Activated naive CD8-positive, alpha-beta T cell (primary cell): ENCODE measurements around the gene ZNF486.
A peak's percentile ranks its signal among the peaks of the same experiment; 100 is the strongest.
"Not testable (repeated sequence)": the region's sequence is repeated elsewhere in the genome, so short reads cannot be mapped to it uniquely, and the experiment has no call there.

Experiments used
- H3K27ac Mint-ChIP-seq: one replicate; pipeline ENCODE4 v1.8.0; 2021; ENCODE audit warnings: mixed read lengths
- H3K27me3 Mint-ChIP-seq: one replicate; pipeline ENCODE4 v1.8.0; 2021; ENCODE audit warnings: mixed read lengths
- H3K36me3 Mint-ChIP-seq: one replicate; pipeline ENCODE4 v1.8.0; 2021; ENCODE audit warnings: mixed read lengths
- H3K4me1 Mint-ChIP-seq: one replicate; pipeline ENCODE4 v1.8.0; 2021; ENCODE audit warnings: low read depth, mixed read lengths
- H3K4me3 Mint-ChIP-seq: one replicate; pipeline ENCODE4 v1.8.0; 2021; ENCODE audit warnings: mild to moderate bottlenecking, mixed read lengths
- H3K9me3 Mint-ChIP-seq: one replicate; pipeline ENCODE4 v1.8.0; 2021; ENCODE audit warnings: low read depth, mixed read lengths

ZNF486 gene

DNA sequence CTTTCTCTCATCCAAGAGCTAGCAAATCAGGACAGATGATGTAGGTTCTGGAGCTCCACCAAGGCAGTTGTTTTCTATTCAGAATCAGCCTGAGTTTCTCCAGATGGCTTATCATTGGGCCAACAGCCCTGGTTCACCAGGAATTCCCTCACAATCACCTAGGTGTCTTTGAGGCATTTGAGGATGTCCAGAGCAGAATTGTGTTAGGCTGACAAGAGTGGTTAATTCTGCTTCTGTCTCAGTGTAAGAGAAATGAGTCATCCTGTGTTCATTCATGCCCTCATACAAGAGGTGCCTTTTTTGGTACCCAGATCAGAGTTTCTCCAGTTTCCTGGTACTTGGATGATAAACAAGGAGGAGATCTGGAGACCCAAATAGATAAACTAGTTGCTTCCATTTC is 12.9 kb downstream of the ZNF486 start:
- peaks cover 22% of the 10 kb centered on the region for H3K36me3 Mint-ChIP-seq
- not testable (repeated sequence) for H3K4me1 Mint-ChIP-seq, H3K27me3 Mint-ChIP-seq, H3K9me3 Mint-ChIP-seq, H3K4me3 Mint-ChIP-seq, H3K27ac Mint-ChIP-seq

DNA sequence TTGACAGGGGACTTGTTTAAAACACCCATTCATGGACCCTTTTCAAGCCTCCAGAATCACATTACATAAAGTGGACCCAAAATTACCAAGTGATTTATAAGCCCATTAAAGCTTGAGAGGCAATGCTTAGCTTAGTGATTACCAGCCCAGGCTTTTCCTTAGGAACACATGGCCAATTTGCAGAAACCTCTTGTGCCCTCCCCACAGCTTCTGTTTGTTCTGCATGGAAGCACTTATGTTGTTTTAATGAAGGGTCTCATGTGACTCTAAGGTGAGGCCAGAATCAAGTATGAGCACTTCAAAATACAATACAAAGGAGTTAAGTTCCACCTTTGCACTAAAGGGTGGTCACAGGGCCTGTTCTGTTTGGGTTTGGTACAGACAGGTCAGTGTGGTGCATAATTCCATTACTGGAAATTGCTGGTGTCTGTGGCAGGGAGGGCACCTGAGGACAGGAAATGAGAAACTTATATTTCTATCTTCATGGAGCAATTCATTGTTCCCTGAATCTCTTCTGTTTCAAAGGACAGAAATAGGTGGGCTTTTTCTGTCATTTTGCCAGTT is 15.3 kb downstream of the ZNF486 start:
- Mint-ChIP-seq H3K4me3 (no peak overlapping the region), H3K9me3 (no peaks in the 10 kb centered on the region), H3K4me1 (no peaks in the 10 kb centered on the region), H3K27me3 (no peaks in the 10 kb centered on the region), H3K36me3 (peaks cover 24% of the 10 kb centered on the region), H3K27ac (no peak overlapping the region)

DNA sequence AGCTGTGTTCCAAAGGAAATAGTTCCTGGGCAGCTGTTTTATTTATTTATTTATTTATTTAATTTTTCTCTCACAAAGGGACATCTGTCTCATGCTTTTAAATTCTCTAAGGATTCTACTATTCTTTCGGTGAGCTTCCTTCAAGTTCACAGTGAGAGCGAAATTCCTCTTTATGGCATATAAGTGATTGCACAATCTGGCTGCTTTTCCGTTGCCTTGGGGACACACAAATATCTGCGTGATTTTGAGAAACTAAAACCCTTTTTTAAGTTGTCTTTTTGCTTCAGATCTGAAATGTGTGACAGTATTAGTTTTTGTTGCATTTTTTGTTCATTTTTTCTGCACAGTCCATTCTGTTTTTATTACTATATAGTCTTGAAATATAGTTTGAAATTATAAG is 19.2 kb downstream of the ZNF486 start:
- peaks cover 3% of the 10 kb centered on the region for H3K9me3 Mint-ChIP-seq
- H3K36me3 Mint-ChIP-seq: peaks cover 34% of the 10 kb centered on the region
- H3K27ac Mint-ChIP-seq: no peak overlapping the region
- no peaks in the 10 kb centered on the region for H3K27me3 Mint-ChIP-seq
- no peak overlapping the region for H3K4me3 Mint-ChIP-seq
- H3K4me1 Mint-ChIP-seq: no peaks in the 10 kb centered on the region

DNA sequence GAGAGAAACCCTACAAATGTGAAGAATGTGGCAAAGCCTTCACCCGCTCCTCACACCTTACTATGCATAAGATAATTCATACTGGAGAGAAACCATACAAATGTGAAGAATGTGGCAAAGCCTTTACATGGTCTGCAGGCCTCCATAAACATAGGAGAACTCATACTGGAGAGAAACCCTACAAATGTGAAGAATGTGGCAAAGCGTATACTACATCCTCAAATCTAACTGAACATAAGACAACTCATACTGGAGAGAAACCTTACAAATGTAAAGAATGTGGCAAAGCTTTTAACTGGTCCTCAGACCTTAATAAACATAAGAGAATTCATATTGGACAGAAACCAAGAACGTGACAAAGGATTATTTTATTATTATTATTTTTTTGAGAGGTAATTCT is 30.7 kb downstream of the ZNF486 start:
- no peak overlapping the region for H3K27ac Mint-ChIP-seq
- H3K9me3 Mint-ChIP-seq: peaks cover 16% of the 10 kb centered on the region
- no peaks in the 10 kb centered on the region for H3K27me3 Mint-ChIP-seq
- H3K36me3 Mint-ChIP-seq: peaks cover 29% of the 10 kb centered on the region
- no peak overlapping the region for H3K4me3 Mint-ChIP-seq
- no peaks in the 10 kb centered on the region for H3K4me1 Mint-ChIP-seq

DNA sequence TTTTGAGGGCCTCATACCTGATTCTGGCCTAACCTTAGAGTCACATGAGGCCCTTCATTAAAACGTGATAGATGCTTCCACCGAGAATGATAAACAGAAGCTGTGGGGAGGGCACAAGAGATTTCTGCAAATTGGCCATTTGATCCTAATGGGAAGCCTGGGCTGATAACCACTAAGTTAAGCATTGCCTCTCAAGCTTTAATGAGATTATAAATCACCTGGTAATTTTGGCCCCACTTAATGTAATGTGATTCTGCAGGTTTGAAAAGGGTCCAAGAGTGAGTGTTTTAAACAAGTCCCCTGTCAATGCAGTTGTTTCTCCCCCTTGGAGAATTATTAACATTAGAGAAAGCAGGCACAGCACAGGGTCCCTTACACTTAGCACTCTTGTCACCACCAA is 42.0 kb downstream of the ZNF486 start:
- Mint-ChIP-seq H3K9me3 (peaks cover 11% of the 10 kb centered on the region), H3K27ac (no peak overlapping the region), H3K36me3 (peaks cover 20% of the 10 kb centered on the region), H3K27me3 (no peaks in the 10 kb centered on the region), H3K4me1 (no peaks in the 10 kb centered on the region), H3K4me3 (no peak overlapping the region)

DNA sequence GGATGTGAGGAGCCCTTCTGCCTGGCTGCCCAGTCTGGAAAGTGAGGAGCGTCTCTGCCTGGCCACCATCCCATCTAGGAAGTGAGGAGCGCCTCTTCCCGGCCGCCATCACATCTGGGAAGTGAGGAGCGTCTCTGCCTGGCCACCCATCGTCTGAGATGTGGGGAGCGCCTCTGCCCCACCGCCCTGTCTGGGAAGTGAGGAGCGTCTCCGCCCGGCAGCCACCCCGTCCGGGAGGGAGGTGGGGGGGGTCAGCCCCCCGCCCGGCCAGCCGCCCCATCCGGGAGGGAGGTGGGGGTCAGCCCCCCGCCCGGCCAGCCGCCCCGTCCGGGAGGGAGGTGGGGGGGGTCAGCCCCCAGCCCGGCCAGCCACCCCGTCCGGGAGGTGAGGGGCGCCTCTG is 47.4 kb downstream of the ZNF486 start:
- H3K36me3 Mint-ChIP-seq: peaks cover 20% of the 10 kb centered on the region
- not testable (repeated sequence) for H3K4me1 Mint-ChIP-seq, H3K27me3 Mint-ChIP-seq, H3K4me3 Mint-ChIP-seq, H3K9me3 Mint-ChIP-seq, H3K27ac Mint-ChIP-seq

DNA sequence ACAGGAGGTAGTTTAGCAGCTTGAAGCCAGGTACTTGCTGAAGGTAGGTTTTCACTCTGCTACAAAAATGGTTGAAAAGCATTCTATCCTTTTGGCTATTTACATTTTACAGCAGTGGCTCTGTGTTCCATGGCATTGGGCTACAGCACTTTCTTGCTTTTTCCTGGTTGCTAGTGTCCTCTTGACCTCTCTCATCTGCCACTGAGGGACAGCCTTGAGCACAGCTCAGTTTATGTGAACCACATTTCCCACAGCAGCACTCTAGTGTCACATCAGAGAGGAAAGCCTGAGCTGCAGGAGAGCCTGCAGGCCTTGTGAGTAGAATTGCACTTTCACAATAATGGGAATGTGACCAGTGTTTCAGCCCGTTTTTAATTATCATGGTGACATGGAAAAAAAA is 54.6 kb downstream of the ZNF486 start:
- not testable (repeated sequence) for H3K27ac Mint-ChIP-seq
- peaks cover 25% of the 10 kb centered on the region for H3K9me3 Mint-ChIP-seq

DNA sequence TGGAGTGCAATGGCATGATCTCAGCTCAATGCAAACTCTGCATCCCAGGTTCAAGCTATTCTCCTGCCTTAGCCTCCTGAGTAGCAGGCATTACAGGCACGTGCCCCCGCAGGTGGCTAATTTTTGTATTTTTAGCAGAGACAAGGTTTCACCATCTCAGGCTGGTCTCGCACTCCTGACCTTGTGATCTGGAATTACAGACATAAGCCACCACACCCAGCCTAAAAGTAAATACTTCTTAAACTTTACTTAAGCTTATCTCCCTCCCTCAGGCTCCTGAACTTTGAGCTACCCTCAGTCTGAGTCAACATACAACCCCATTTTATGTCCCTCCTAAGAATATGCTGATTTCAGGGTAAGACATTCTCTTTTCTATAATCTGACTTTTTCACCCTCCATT is 66.1 kb downstream of the ZNF486 start:
- Mint-ChIP-seq H3K4me3 (no peak overlapping the region), H3K36me3 (peaks cover 33% of the 10 kb centered on the region), H3K9me3 (peaks cover 9% of the 10 kb centered on the region), H3K27me3 (no peaks in the 10 kb centered on the region), H3K27ac (no peak overlapping the region), H3K4me1 (peaks cover 5% of the 10 kb centered on the region)

More for the DNA sequence above, 54.6 kb downstream of the ZNF486 start:
- H3K36me3 Mint-ChIP-seq: peaks cover 13% of the 10 kb centered on the region
- not testable (repeated sequence) for H3K27me3 Mint-ChIP-seq, H3K4me3 Mint-ChIP-seq, H3K4me1 Mint-ChIP-seq

DNA sequence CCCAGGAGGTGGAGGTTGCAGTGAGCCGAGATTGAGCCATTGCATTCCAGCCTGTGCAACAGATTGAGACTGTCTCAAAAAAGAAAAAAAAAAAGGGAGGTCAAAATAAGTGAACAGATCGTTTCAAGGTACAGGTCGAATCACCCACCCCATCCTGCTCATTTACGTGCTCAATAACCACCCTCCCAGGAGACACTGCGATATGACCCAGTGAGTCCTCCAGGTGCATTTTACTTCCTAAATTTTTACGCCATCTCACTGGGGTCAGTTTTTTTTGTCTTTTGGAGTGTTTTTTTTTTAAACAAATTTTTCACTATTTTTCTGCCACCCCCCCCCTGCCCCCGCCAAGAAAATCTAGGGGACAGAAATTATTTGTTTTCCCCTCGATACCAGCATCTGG is 68.1 kb downstream of the ZNF486 start:
- no peak overlapping the region for H3K4me3 Mint-ChIP-seq
- no peaks in the 10 kb centered on the region for H3K27me3 Mint-ChIP-seq
- H3K4me1 Mint-ChIP-seq: peaks cover 10% of the 10 kb centered on the region
- no peak overlapping the region for H3K27ac Mint-ChIP-seq
- peaks cover 20% of the 10 kb centered on the region for H3K36me3 Mint-ChIP-seq
- H3K9me3 Mint-ChIP-seq: peaks cover 4% of the 10 kb centered on the region

DNA sequence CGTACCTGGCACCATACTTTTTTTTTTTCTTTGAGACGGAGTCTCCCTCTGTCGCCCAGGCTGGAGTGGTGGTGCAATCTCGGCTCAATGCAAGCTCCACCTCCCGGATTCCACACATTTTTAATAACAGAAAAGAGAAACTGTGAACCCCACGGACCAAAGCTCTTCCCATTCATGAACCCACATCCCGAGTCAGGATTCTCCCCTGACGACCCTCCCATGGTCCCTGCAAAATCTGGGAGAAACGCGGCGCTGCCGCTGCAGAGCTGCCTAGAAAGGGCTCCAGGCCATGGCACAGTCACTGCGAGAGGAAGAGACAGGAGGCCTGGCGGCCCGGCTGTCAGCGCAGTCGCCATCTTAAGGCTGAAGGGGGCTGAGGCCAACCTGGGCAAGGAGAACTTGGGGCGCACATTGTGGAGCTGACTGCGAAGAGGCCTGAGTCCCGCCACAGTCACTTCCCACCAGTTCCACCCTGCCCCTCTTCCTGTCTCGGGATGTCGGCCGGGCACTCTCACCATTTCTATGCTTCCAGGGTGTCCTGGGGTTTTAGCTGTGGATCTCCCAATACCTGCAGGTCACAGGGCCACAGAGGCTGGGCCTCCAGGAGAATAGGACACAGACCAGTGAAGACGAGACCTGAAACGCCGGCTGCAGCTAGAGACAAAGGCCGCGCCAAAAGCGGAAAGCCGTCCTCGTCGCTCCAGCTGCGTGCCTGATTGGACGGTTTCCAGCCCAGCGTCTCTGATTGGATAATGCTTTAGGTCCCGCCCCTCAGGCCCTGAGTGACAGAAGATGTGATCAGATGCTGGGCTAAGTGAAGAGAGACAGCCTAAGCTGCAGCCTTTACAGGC is 71.0 kb downstream of the ZNF486 start:
- H3K4me3 Mint-ChIP-seq: peak overlapping the region; percentile 99
- peaks cover 10% of the 10 kb centered on the region for H3K4me1 Mint-ChIP-seq
- H3K9me3 Mint-ChIP-seq: no peaks in the 10 kb centered on the region
- no peaks in the 10 kb centered on the region for H3K27me3 Mint-ChIP-seq
- peaks cover 5% of the 10 kb centered on the region for H3K36me3 Mint-ChIP-seq
- H3K27ac Mint-ChIP-seq: peak overlapping the region; percentile 91

DNA sequence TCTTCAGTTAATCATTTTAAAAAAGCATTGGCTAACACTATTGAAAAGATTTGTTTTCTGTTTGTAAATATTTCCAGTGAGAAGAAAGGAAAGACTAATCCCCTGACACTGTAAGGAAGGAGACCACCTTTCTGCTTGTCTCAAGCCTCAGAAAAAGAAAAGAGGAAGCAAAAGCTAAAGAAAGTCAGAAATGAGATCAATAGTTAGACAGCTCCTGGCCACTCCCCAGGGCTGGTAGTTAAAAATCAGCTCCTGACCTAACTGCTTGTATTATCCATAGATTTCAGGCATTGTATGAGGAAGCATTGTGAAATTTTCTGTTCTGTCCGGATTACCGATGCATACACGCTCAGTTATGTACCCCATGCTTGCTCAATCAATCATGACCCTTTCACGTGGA is 76.6 kb downstream of the ZNF486 start:
- H3K27me3 Mint-ChIP-seq: no peaks in the 10 kb centered on the region

DNA sequence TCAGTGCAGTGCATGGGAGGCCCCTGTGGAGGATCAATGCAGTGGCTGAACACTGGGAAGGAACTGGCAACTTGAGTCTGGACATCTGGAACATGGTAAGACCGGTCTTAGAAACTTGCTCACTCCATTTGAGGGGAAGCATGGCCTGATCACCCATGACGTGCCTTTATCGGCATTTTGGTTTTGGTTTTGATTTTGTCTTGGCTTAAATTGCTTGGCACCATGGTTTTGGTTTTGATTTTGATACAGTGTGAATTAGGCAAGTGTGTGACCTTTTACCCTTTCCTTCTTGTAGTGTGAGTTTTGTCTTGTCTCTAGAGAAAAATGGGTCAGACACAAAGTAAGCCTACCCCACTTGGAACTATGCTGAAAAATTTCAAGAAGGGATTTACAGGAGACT is 77.3 kb downstream of the ZNF486 start:
- no peaks in the 10 kb centered on the region for H3K4me1 Mint-ChIP-seq
- no peaks in the 10 kb centered on the region for H3K27me3 Mint-ChIP-seq
- H3K4me3 Mint-ChIP-seq: no peak overlapping the region
- H3K27ac Mint-ChIP-seq: no peak overlapping the region
- H3K36me3 Mint-ChIP-seq: no peaks in the 10 kb centered on the region
- no peaks in the 10 kb centered on the region for H3K9me3 Mint-ChIP-seq

More for the DNA sequence above, 76.6 kb downstream of the ZNF486 start:
- no peak overlapping the region for H3K27ac Mint-ChIP-seq
- H3K9me3 Mint-ChIP-seq: no peaks in the 10 kb centered on the region
- H3K36me3 Mint-ChIP-seq: no peaks in the 10 kb centered on the region
- no peak overlapping the region for H3K4me3 Mint-ChIP-seq
- no peaks in the 10 kb centered on the region for H3K4me1 Mint-ChIP-seq

DNA sequence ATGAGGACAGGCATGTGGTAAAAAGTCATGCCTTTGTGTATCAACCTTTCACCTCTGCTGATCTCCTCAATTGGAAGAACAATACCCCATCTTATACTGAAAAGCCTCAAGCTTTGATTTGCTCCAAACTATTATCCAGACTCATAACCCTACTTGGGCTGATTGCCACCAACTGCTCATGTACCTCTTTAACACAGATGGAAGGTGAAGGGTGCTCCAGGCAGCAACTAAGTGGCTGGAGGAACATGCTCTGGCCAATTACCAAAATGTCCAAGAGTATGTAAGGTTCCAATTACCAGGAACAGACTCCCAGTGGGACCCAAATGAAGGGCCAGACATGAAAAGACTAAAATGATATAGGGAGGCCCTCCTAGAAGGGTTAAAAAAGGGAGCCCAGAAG is 78.3 kb downstream of the ZNF486 start:
- no peaks in the 10 kb centered on the region for H3K36me3 Mint-ChIP-seq
- no peaks in the 10 kb centered on the region for H3K4me1 Mint-ChIP-seq
- no peak overlapping the region for H3K4me3 Mint-ChIP-seq
- H3K9me3 Mint-ChIP-seq: no peaks in the 10 kb centered on the region
- H3K27me3 Mint-ChIP-seq: no peaks in the 10 kb centered on the region
- no peak overlapping the region for H3K27ac Mint-ChIP-seq

DNA sequence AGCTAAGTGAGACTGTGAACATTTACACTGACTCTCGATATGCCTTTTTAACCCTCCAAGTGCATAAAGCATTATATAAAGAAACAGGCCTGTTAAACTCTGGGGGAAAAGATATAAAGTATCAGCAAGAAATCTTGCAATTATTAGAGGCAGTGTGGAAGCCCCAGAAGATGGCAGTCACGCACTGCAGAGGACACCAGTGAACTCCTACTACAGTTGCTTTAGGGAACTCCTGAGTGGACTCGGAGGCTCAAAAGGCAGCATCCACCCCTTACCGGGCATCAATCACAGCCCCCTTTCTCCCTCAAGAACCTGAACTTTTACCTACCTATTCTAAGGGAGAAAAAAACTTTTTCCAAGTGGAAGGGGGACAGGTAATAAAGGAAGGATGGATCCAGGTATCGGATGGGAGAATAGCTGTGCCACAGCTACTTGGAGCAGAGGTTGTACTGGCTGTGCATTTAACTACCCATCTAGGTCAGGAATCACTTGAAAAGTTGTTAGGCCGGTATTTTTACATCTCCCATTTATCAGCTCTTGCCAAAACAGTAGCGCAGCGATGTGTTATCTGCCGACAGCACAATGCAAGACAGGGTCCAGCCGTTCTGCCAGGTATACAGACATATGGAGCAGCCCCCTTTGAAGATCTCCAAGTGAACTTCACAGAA is 80.1 kb downstream of the ZNF486 start:
- Mint-ChIP-seq H3K9me3 (no peaks in the 10 kb centered on the region), H3K4me3 (no peak overlapping the region), H3K27me3 (no peaks in the 10 kb centered on the region), H3K36me3 (no peaks in the 10 kb centered on the region), H3K4me1 (no peaks in the 10 kb centered on the region), H3K27ac (no peak overlapping the region)

DNA sequence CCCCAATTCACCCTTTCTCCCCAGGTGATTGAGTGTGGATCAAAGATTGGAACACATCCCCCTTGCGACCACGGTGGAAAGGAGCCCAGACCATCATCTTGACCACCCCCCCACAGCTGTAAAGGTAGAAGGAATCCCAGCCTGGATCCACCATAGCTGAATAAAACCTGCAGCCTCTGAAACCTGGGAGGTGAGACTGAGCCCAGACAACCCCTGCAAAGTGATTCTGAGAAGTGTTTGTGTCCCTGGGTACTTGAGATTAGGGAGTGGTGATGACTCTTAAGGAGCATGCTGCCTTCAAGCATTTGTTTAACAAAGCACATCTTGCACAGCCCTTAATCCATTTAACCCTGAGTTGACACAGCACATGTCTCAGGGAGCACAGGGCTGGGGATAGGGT is 81.2 kb downstream of the ZNF486 start:
- H3K27ac Mint-ChIP-seq, H3K36me3 Mint-ChIP-seq, H3K4me1 Mint-ChIP-seq, H3K27me3 Mint-ChIP-seq, H3K4me3 Mint-ChIP-seq, H3K9me3 Mint-ChIP-seq: not testable (repeated sequence)
